MM.1S (cell line): ENCODE measurements around the gene SRSF3.
A peak's percentile ranks its signal among the peaks of the same experiment; 100 is the strongest.

Experiments
- EZH2phosphoT487 ChIP-seq: fragments of 300-600 bp; sonication (generic); IDR thresholded peaks from 2 replicates; pipeline ENCODE4 v1.6.1; 2018; ENCODE audit warnings: antibody characterized with exemption, low read length
- TF ChIP-seq, protein P1 (sequence below): fragments of 300-600 bp; sonication (generic); IDR thresholded peaks from 2 replicates; pipeline ENCODE4 v1.5.1; 2016; ENCODE audit warnings: antibody characterized with exemption, low read length, mixed read lengths

- TF ChIP-seq, protein P1, sequence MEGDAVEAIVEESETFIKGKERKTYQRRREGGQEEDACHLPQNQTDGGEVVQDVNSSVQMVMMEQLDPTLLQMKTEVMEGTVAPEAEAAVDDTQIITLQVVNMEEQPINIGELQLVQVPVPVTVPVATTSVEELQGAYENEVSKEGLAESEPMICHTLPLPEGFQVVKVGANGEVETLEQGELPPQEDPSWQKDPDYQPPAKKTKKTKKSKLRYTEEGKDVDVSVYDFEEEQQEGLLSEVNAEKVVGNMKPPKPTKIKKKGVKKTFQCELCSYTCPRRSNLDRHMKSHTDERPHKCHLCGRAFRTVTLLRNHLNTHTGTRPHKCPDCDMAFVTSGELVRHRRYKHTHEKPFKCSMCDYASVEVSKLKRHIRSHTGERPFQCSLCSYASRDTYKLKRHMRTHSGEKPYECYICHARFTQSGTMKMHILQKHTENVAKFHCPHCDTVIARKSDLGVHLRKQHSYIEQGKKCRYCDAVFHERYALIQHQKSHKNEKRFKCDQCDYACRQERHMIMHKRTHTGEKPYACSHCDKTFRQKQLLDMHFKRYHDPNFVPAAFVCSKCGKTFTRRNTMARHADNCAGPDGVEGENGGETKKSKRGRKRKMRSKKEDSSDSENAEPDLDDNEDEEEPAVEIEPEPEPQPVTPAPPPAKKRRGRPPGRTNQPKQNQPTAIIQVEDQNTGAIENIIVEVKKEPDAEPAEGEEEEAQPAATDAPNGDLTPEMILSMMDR: peak; percentile 32
- no peak for TF ChIP-seq EZH2phosphoT487
These were observed at the start of gene SRSF3 for GRCh38 chr6:36594029-36594815.
